Kidney capillary endothelial cell (primary cell): ENCODE results near the gene RERGL.
"Not testable (repeated sequence)": the region's sequence is repeated elsewhere in the genome, so short reads cannot be mapped to it uniquely, and the experiment has no call there.

Experiments used
- DNase-seq: peaks from one replicate; pipeline ENCODE4 v3.0.0-alpha.2; 2018; ENCODE audit warnings: low spot score

Gene RERGL, protein sequence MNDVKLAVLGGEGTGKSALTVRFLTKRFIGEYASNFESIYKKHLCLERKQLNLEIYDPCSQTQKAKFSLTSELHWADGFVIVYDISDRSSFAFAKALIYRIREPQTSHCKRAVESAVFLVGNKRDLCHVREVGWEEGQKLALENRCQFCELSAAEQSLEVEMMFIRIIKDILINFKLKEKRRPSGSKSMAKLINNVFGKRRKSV

DNA sequence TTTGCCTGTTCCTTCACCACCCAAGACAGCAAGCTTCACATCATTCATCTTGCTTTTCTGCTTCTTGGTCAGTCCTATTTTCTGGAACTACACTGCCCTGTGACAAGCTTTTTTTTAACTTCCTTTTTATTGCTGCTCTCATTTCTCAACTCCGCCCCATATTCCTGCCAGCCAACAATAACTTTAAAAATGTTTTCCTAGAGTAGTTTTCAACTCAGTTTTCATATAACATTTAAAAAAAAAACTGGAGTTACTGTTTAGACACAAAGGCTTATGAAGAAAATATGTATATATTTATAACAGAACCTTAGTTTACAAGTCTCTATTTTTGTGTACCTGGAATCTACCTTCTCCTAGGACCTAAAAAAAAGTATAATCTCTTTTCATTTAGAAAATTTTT is at the start of gene RERGL:
Gene RERGL (minus strand): TSS at position 101 of the 400 bp plus-strand sequence. CDS start 53 bp downstream, at position 48.
- DNase-seq: no peak

GRCh38 chr12:18139254-18139653 is 49.3 kb upstream of the RERGL start:
- DNase-seq: no peak

GRCh38 chr12:18135509-18135908 is 45.5 kb upstream of the RERGL start:
- no peak for DNase-seq

- DNase-seq: no peak
Measured at GRCh38 chr12:18135086-18135485, 45.1 kb upstream of the RERGL start.

GRCh38 chr12:18130851-18131250 is 40.9 kb upstream of the RERGL start:
- no peak for DNase-seq

- no peak for DNase-seq
Measured at GRCh38 chr12:18123707-18124106, 33.7 kb upstream of the RERGL start.

DNA sequence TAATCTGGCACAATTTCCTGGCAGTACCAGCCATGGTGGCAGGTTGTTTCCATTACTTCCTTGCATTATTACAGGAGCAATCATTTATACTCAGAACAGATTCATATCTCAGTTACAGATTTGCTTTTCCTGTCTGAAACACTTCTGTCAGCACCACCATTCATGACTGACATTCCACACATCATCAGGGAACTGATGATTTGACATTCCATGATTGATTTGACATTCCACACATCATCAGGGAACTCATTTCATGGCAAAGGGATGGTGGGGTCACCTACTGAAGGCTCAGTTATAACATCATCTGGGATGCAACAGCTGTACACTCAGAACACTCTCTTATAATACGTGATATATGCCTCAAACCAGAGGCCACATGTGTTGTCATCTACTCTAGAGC is 30.9 kb upstream of the RERGL start:
- no peak for DNase-seq

- DNase-seq: no peak
Measured at GRCh38 chr12:18108611-18109010, 18.6 kb upstream of the RERGL start.

- no peak for DNase-seq
Measured at GRCh38 chr12:18103624-18104023, 13.6 kb upstream of the RERGL start.

GRCh38 chr12:18101043-18101442 is 11.1 kb upstream of the RERGL start:
- DNase-seq: no peak

GRCh38 chr12:18084080-18084479 is 5.9 kb downstream of the RERGL start:
- no peak for DNase-seq

DNA sequence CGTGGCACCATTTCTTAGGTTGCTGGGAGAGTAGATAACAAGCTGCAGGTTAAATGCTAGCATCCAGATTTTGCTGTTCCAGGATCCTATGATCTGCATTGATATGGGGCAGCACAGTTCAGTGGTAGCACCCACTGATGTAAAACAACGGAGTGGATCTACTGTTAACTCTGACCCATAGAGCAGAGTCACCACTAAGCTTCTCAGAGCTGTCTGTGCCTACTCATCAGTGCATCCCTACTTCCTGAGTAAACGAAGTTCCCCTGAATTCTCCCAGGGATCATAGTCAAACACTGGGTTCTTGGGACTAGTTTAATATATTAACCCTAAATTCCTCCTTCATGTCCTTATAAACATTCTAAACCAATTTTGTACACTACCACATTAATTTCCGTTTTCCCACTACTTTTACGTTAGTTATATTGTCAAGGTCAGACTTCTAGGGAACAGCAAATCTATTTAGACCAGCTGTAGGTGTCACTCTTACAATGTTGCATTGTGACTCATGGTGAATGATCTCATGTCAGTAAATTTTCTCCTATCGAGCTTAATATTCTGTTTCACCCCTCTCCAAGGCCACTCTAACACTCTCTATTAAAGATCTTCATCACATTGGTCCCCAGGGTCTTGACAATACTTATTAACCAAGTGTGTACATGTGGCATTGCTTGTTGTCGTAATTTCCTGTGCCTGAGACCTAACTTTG is 10.3 kb downstream of the RERGL start:
- no peak for DNase-seq

- DNase-seq: no peak
Measured at GRCh38 chr12:18074001-18074400, 16.0 kb downstream of the RERGL start.

- DNase-seq: no peak
Measured at GRCh38 chr12:18072723-18073122, 17.3 kb downstream of the RERGL start.

DNA sequence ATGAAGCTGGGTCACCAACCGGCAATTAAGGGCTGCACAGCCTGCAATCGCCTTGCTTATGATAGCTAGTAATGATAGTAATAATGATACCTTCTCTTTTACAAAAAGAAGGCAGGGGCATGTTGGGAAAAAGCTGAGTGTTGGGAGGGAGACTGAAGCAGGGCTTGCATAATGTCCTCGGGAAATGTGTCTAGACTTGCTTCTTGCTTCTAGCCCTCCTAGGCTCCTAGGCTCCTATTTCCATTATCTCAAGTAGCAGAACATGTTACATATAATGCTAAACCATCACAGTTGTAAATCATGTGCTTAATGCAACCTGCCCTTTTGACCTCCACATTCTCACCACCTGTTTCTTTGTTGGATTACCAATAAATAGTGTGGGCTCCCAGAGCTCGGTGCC is 18.7 kb downstream of the RERGL start:
- no peak for DNase-seq

DNA sequence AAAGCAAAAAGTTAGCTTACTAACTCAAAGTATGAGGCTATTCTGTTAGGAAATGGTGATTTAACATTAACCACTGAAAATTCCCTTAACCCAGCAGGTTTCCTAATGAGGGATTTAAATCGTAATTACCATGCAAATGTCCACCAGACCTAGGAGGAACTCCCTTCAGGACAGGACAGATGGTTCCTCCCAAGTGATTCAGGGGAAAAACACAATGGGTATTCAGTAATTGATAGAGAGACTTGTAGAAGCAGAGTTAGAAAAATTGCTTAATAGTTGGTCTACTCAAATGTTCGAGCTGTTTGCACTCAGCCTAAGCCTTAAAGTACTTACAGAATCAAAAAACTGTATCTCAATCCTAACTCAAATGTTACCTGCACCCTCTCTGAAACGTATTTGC is 21.6 kb downstream of the RERGL start:
- DNase-seq: no peak

DNA sequence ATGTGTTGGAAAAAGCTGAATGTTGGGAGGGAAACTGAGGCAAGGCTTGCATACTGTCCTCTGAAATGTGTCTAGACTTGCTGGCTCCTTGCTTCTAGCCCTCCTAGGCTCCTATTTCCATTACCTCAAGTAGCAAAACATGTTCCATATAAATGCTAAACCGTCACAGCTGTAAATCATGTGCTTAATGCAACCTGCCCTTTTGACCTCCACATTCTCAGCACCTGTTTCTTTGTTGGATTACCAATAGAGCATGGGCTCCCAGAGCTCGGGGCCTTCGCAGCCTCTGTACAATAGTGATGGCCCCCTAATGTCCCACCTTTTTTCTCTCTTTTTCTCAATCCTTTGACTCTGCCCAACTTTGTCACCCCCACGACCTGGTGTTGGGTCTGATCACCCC is 23.3 kb downstream of the RERGL start:
- no peak for DNase-seq

DNA sequence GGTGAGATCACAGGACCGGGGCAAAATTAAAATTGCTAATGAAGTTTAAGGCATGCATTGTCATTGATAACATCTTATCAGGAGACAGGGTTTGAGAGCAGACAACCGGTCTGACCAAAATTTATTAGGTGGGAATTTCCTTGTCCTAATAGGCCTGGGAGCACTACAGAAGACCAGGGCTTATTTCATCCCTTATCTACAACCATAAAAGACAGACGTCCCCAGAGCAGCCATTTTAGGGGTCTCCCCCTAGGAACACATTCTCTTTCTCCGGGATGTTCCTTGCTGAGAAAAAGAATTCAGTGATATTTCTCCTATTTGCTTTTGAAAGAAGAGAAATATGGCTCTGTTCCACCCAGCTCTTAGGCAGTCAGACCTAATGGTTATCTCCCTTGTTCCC is 27.1 kb downstream of the RERGL start:
- DNase-seq: not testable (repeated sequence)

GRCh38 chr12:18057051-18057450 is 32.9 kb downstream of the RERGL start:
- no peak for DNase-seq

DNA sequence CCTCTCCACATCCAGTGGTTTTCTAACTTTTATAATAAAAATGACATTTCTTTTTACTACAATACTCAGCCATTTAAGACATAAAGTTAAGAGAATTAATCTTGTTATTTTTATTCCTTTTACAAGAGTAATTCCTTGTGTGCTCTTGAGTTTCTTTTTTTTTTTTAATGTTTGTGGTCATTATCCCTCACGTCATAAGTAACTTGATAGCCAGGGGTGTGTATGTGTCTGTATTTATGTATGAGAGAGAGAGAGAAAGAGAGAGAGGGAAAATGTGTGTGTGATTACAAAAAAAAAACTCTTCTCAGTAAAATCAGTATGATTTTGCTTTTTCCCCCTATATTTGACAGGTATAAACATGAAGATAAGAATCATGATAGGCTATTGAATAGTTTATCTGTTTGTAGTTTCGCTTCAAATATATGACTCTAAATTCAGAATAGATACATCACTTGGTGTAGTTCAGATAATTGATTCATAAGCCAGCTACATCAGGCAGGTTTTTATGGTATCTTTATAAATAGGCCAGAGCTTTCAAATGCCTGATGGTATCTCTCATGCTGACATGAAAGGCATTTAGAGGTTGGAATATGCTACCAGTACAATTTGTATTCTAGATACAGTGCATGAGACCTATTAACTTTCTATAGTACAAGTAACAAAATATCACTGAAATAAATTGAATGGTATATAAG is 34.9 kb downstream of the RERGL start:
- no peak for DNase-seq

DNA sequence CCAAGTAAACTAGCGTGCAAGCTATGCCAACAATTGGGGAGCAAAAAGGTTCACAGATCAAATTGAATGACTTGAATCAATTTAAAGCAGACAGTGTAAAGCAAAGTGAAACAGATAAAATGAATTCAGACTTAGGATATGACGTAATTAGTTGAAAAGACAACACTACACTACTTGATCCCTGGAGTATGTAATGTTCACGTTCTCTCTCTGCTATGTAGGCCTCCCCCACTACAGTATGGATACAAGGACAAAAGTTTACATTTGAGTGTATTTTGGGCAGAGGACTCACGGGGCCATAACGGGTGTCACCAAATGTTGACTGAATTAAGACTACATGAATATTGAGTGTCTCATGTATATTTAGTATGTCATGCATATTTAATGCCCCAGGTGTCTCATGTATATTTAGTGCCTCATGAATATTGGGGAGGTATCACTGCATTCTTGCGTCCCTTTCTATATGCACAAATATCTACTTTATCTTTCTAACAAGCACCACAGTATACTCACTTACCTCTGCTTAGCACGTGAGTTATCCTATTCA is 44.5 kb downstream of the RERGL start:
- no peak for DNase-seq

DNA sequence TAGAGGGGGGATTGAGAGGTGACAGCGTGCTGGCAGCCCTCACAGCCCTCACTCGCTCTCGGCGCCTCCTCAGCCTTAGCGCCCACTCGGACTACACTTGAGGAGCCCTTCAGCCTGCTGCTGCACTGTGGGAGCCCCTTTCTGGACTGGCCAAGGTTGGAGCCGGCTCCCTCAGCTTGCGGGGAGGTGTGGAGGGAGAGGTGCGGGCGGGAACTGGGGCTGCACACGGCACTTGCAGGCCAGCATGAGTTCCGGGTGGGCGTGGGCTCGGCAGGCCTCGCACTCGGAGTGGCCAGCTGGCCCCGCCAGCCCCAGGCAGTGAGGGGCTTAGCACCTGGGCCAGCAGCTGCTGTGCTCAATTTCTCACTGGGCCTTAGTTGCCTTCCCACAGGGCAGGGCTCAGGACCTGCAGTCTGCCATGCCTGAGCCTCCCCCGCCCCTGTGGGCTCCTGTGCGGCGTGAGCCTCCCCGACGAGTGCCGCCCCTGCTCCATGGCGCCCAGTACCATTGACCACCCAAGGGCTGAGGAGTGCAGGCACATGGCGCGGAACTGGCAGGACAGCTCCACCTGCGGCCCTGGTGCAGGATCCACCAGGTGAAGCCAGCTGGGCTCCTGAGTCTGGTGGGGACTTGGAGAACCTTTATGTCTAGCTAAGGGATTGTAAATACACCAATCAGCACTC is 49.8 kb downstream of the RERGL start:
- not testable (repeated sequence) for DNase-seq
